Testis (tissue), 2 donors: ENCODE measurements around the gene ALOX15B.

Experiments
- POLR2A ChIP-seq: fragments of 450-650 bp; IDR thresholded peaks from one replicate; pipeline ENCODE4 v1.6.1; 2017; ENCODE audit warnings: antibody characterized with exemption, mild to moderate bottlenecking, moderate library complexity
- TF ChIP-seq, protein P1 (sequence below), 3 experiments: fragments of 450-650 bp in 2 of 3; fragments of 200-600 bp in 1 of 3; sonication (generic) in 1 of 3; IDR thresholded peaks; one replicate each; pipeline ENCODE4 v1.5.1; 2016 to 2019; ENCODE audit warnings: antibody characterized with exemption in 3 of 3, mild to moderate bottlenecking in 2 of 3, moderate library complexity in 1 of 3

DNA sequence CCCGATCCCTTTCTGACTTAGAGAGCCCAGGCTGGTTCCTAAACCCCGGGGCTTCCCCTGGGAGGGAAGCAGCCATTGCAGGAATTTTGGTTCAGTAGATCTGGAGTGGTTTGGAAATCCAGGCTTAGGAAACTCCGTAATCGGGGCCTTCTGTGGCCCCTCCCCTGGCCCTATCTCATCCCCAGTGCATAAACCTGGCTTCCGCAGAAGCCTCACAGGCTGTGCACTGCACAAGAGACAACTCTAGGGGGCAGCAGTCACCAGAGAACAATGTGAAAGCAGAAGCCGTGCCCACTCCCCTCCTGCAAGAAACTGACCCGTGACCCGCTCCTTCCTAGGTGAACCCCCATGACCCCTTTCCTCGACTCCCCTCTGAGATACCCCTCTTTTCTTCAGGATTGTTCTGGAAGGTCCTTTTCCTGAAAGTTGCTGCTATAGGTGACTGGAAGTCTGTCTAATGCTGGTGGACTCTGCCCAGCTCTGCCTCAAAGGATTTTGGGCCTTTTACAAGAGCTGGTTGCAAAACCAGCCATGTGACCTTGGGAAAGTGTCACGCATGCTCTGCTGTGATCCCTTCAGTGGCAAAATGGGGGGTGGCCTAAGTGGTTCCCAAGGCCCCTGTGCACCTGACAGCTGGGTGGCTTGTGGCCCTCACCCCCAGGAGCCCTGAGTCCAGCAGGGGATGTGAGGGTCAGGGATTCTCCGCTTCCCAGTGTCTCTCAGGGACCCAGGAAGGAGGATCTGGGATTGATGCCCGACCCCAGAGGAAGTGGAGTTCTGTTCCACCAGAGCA lies 22.0 kb upstream of the ALOX15B start:
- TF ChIP-seq, protein P1, sequence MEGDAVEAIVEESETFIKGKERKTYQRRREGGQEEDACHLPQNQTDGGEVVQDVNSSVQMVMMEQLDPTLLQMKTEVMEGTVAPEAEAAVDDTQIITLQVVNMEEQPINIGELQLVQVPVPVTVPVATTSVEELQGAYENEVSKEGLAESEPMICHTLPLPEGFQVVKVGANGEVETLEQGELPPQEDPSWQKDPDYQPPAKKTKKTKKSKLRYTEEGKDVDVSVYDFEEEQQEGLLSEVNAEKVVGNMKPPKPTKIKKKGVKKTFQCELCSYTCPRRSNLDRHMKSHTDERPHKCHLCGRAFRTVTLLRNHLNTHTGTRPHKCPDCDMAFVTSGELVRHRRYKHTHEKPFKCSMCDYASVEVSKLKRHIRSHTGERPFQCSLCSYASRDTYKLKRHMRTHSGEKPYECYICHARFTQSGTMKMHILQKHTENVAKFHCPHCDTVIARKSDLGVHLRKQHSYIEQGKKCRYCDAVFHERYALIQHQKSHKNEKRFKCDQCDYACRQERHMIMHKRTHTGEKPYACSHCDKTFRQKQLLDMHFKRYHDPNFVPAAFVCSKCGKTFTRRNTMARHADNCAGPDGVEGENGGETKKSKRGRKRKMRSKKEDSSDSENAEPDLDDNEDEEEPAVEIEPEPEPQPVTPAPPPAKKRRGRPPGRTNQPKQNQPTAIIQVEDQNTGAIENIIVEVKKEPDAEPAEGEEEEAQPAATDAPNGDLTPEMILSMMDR (IDR thresholded peaks at IDR 0.05): peak in 2 of 3 experiments; percentile 37 to 51
- no peak for TF ChIP-seq POLR2A
